H1 (cell line): ENCODE measurements around the gene LPCAT3.

Experiments used
- KDM4A ChIP-seq: IDR thresholded peaks from one replicate; pipeline ENCODE4 v1.7.1; 2012; ENCODE audit warnings: low read depth, mild to moderate bottlenecking, moderate library complexity, low read length, inconsistent platforms; ENCODE audit not compliant: severe bottlenecking
- POLR2A ChIP-seq, 2 experiments: IDR thresholded peaks; 1 replicate in 1 of 2; 2 replicates in 1 of 2; pipeline ENCODE4 v1.6.1; 2011; ENCODE audit warnings: low read depth in 2 of 2, low read length in 2 of 2, mild to moderate bottlenecking in 2 of 2; ENCODE audit errors: control extremely low read depth in 1 of 2
- RFX5 ChIP-seq: IDR thresholded peaks from 2 replicates; pipeline ENCODE4 v1.6.1; 2011; ENCODE audit warnings: low read depth, low read length, improper control_type of control experiment, borderline replicate concordance
- TF ChIP-seq, protein P1 (sequence below), 3 experiments: IDR thresholded peaks; 1 replicate in 2 of 3; 2 replicates in 1 of 3; pipeline versions ENCODE4 v1.5.1 to v1.6.1; 2011; ENCODE audit warnings: low read length in 3 of 3, mild to moderate bottlenecking in 3 of 3, inconsistent platforms in 2 of 3, low read depth in 1 of 3, moderate library complexity in 1 of 3; ENCODE audit not compliant: insufficient read depth in 1 of 3; ENCODE audit errors: control extremely low read depth in 1 of 3

DNA sequence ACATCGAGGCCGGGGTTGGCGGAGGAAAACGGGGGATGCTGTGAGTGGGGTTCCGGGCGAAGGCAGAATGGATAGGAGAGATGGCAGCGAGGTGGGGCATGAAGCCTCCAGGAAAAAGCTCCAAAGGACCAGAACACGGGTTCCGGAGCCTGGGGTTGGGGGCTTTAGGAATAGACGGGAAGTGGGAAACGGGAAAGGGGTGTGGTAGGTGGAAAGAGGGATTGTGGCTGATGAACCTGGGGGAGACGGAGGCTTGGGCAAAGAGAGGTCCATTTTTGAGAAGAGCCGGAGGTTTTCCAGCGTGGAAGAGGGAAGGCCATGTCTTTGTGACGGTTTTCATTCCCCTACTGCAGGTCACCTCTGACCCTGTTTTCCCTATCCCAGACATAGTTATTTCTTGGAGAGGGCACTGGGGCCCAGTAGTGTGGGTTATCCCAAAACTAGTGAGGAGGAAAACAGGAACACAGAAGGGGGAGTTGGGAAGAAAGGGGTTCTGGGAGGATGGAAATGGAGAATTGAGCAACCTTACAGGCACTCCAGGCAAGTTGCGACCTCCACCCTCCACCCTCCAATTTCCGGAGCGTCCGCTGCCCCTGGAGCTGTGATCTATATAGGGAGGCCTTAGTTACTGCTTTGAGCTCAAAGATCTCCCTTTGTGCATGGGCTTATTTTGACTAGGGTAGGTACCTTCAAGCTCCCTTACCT lies 89.4 kb downstream of the LPCAT3 start:
- no peak for TF ChIP-seq RFX5
- TF ChIP-seq POLR2A (IDR thresholded peaks at IDR 0.05; ENCODE audit: control extremely low read depth in 1 of 2, low read depth in 2 of 2, low read length in 2 of 2) = no peak
- TF ChIP-seq, protein P1, sequence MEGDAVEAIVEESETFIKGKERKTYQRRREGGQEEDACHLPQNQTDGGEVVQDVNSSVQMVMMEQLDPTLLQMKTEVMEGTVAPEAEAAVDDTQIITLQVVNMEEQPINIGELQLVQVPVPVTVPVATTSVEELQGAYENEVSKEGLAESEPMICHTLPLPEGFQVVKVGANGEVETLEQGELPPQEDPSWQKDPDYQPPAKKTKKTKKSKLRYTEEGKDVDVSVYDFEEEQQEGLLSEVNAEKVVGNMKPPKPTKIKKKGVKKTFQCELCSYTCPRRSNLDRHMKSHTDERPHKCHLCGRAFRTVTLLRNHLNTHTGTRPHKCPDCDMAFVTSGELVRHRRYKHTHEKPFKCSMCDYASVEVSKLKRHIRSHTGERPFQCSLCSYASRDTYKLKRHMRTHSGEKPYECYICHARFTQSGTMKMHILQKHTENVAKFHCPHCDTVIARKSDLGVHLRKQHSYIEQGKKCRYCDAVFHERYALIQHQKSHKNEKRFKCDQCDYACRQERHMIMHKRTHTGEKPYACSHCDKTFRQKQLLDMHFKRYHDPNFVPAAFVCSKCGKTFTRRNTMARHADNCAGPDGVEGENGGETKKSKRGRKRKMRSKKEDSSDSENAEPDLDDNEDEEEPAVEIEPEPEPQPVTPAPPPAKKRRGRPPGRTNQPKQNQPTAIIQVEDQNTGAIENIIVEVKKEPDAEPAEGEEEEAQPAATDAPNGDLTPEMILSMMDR (IDR thresholded peaks at IDR 0.05; ENCODE audit: control extremely low read depth in 1 of 3, insufficient read depth in 1 of 3, low read depth in 1 of 3, low read length in 3 of 3) = no peak
- TF ChIP-seq KDM4A = no peak
